Kidney epithelial cell (primary cell): ENCODE results near the gene TBCD. TPM values are rescaled to one million over a fixed set of nuclear protein-coding genes. Genes with fewer than 3 reads are reported as not detected.
"Not testable (repeated sequence)": the region's sequence is repeated elsewhere in the genome, so short reads cannot be mapped to it uniquely, and the experiment has no call there.

Experiments used
- DNase-seq: peaks from one replicate; pipeline ENCODE4 v3.0.0-alpha.2; 2010; ENCODE audit warnings: low read depth
- H3K27me3 ChIP-seq: 2 replicates; pipeline ENCODE4 v1.6.0; 2011; ENCODE audit warnings: low read length; ENCODE audit not compliant: control insufficient read depth, insufficient read depth
- H3K36me3 ChIP-seq: 2 replicates; pipeline ENCODE4 v1.5.1; 2011; ENCODE audit warnings: low read length; ENCODE audit not compliant: control insufficient read depth, insufficient read depth
- H3K4me3 ChIP-seq: 2 replicates; pipeline ENCODE4 v1.5.1; 2011; ENCODE audit warnings: low read depth, mild to moderate bottlenecking, control low read depth, low read length
- CTCF ChIP-seq: IDR thresholded peaks from 2 replicates; pipeline ENCODE4 v1.5.1; 2011; ENCODE audit warnings: mild to moderate bottlenecking, moderate library complexity, low read length, control low read depth, inconsistent platforms; ENCODE audit not compliant: insufficient read depth, poor library complexity, severe bottlenecking
- total RNA-seq: library from RNA; depleted of rRNA; stranded (reverse); fragments of >200 nt; gene quantifications from 2 replicates; pipeline ENCODE4 v1.2.3, GENCODE V29; 2015

Gene TBCD
- total RNA-seq, 1 donor from 2014 or later: 69.6 TPM

- Histone ChIP-seq H3K27me3 (no peaks in the 10 kb centered on the region), H3K4me3 (no peak overlapping the region), H3K36me3 (peaks cover 1% of the 10 kb centered on the region)
- TF ChIP-seq CTCF: no peak
- DNase-seq: no peak
These were observed 20.2 kb downstream of the TBCD start for GRCh38 chr17:82772026-82772425.

GRCh38 chr17:82774456-82774855 is 22.6 kb downstream of the TBCD start:
- not testable (repeated sequence) for H3K36me3 ChIP-seq, DNase-seq, H3K27me3 ChIP-seq, H3K4me3 ChIP-seq

- DNase-seq: no peak
- no peak overlapping the region for H3K4me3 ChIP-seq
- peak; percentile 91 for TF ChIP-seq CTCF
- no peaks in the 10 kb centered on the region for H3K27me3 ChIP-seq
- no peaks in the 10 kb centered on the region for H3K36me3 ChIP-seq
These were observed 23.3 kb downstream of the TBCD start for GRCh38 chr17:82775001-82775823.

- TF ChIP-seq CTCF: no peak
- Histone ChIP-seq H3K36me3 (no peaks in the 10 kb centered on the region), H3K27me3 (no peaks in the 10 kb centered on the region), H3K4me3 (no peak overlapping the region)
- DNase-seq: no peak
These were observed 24.6 kb downstream of the TBCD start for GRCh38 chr17:82776454-82776853.

GRCh38 chr17:82777778-82778375 is 26.0 kb downstream of the TBCD start:
- not testable (repeated sequence) for H3K27me3 ChIP-seq, DNase-seq, H3K4me3 ChIP-seq, H3K36me3 ChIP-seq

- Histone ChIP-seq H3K4me3 (no peak overlapping the region), H3K36me3 (no peaks in the 10 kb centered on the region), H3K27me3 (no peaks in the 10 kb centered on the region)
- DNase-seq: no peak
- no peak for TF ChIP-seq CTCF
These were observed 27.7 kb downstream of the TBCD start for GRCh38 chr17:82779541-82779940.

- H3K4me3 ChIP-seq: no peak overlapping the region
- H3K27me3 ChIP-seq: no peaks in the 10 kb centered on the region
- TF ChIP-seq CTCF: no peak
- no peak for DNase-seq
- H3K36me3 ChIP-seq: no peaks in the 10 kb centered on the region
These were observed 28.3 kb downstream of the TBCD start for GRCh38 chr17:82780195-82780594.
